ENCODE measurements around the gene H6PD. TPM values are rescaled to one million over a fixed set of nuclear protein-coding genes. Genes with fewer than 3 reads are reported as not detected.

Gene H6PD
- total and polyA plus RNA-seq, 2 donors (not counting 3 experiments of a cell fraction or from before 2014, with no cell fraction given) = 24.5 to 29.0 TPM

- H3K4me1 ChIP-seq (ENCODE audit: control insufficient read depth, extremely low read depth, insufficient read depth, low read length) = no peaks in the 10 kb centered on the region
- ChIA-PET POLR2A (no interaction called here), CTCF (interaction anchor here (0.8 to 1.3 kb wide), 3 partner anchors 61 to 180 kb away, joined by 3 to 4 read pairs (median 3); no protein-coding TSS in a partner anchor)
- H3K27me3 ChIP-seq (ENCODE audit: control insufficient read depth in 2 of 2, insufficient read depth in 2 of 2, low read length in 2 of 2) = no peaks in the 10 kb centered on the region
- H4K20me1 ChIP-seq (replicated peaks; ENCODE audit: control insufficient read depth, extremely low read depth, insufficient read depth, low read length) = peaks cover 14% of the 10 kb centered on the region
- no peak for FAIRE-seq
- H3K79me2 ChIP-seq (ENCODE audit: control insufficient read depth, insufficient read depth, low read length) = peaks cover 94% of the 10 kb centered on the region
- H3K9ac ChIP-seq (replicated peaks; ENCODE audit: extremely low read depth, insufficient read depth, low read length) = no peak overlapping the region
- H3K36me3 ChIP-seq (ENCODE audit: control insufficient read depth in 2 of 2, extremely low read depth in 1 of 2, insufficient read depth in 2 of 2, low read length in 2 of 2) = peaks cover 2 to 6% of the 10 kb centered on the region in 2 experiments
- no TSS peak for BruUV-seq (replicated peaks)
- H3K4me3 ChIP-seq (replicated peaks in 1 of 3; ENCODE audit: insufficient read depth in 1 of 3, low read depth in 1 of 3, low read length in 3 of 3) = no peak overlapping the region
- no peaks in the 10 kb centered on the region for H3K9me1 ChIP-seq (replicated peaks; ENCODE audit: control insufficient read depth, extremely low read depth, insufficient read depth, low read length)
- DNase-seq (ENCODE audit: low read depth, low spot score) = no peak
- no peak overlapping the region for H2AFZ ChIP-seq (ENCODE audit: low read depth, low read length)
- H3K9me3 ChIP-seq (replicated peaks; ENCODE audit: control insufficient read depth, insufficient read depth, low read length) = no peaks in the 10 kb centered on the region
- H3K4me2 ChIP-seq (ENCODE audit: insufficient read depth, low read length) = no peak overlapping the region
- H3K27ac ChIP-seq (ENCODE audit: insufficient read depth, low read depth, low read length) = no peak overlapping the region
- dilution Hi-C loops (cut with MboI; ENCODE audit: extremely low pct_ligation_motif_present, low sequenced_read_pairs) (no loop called here), intact Hi-C loops (cut with micrococcal nuclease) (no loop called here)
- TF ChIP-seq EZH2 (IDR thresholded peaks at IDR 0.05; ENCODE audit: borderline replicate concordance, low read depth, low read length, severe bottlenecking) (no peak), POLR2A (IDR thresholded peaks at IDR 0.05; ENCODE audit: low read depth, low read length) (no peak), MYC (IDR thresholded peaks at IDR 0.05; ENCODE audit: low read depth, low read length) (no peak), CTCF (IDR thresholded peaks at IDR 0.05; ENCODE audit: extremely low read depth in 1 of 2, insufficient read depth in 1 of 2, low read depth in 1 of 2, low read length in 2 of 2) (no peak), JUN (IDR thresholded peaks at IDR 0.05; ENCODE audit: borderline replicate concordance, insufficient read depth, insufficient read length, low read depth) (no peak), GATA2 (IDR thresholded peaks at IDR 0.05; ENCODE audit: insufficient read depth, insufficient read length, low read depth, low read length) (no peak), FOS (IDR thresholded peaks at IDR 0.05; ENCODE audit: borderline replicate concordance, insufficient read depth, low read length) (no peak), POLR2AphosphoS5 (IDR thresholded peaks at IDR 0.05; ENCODE audit: insufficient read depth, low read depth, low read length) (no peak)
- TF ChIP-seq, protein P1, sequence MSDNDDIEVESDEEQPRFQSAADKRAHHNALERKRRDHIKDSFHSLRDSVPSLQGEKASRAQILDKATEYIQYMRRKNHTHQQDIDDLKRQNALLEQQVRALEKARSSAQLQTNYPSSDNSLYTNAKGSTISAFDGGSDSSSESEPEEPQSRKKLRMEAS (IDR thresholded peaks at IDR 0.05; ENCODE audit: insufficient read depth, insufficient read length) = no peak
Measured at GRCh38 chr1:9311029-9311428, 76.5 kb downstream of the H6PD start.
